ENCODE measurements around the gene SLC35B4. TPM values are rescaled to one million over a fixed set of nuclear protein-coding genes. Genes with fewer than 3 reads are reported as not detected.

SLC35B4 gene
- total RNA-seq, 1 donor from 2014 or later, result 8.2 TPM

GRCh38 chr7:134254311-134254710, 62.4 kb downstream of the SLC35B4 start:
- DNase-seq (ENCODE audit: low read depth), result peak; percentile 17
- peak; percentile 23 for TF ChIP-seq CTCF (IDR thresholded peaks at IDR 0.05; ENCODE audit: insufficient read depth, low read length, severe bottlenecking)
- Histone ChIP-seq H3K27me3 (ENCODE audit: control insufficient read depth, insufficient read depth, low read length) (no peaks in the 10 kb centered on the region), H3K36me3 (ENCODE audit: control insufficient read depth, insufficient read depth, low read length) (no peaks in the 10 kb centered on the region), H3K4me3 (ENCODE audit: low read depth, low read length) (no peak overlapping the region)
- FAIRE-seq, result no peak

GRCh38 chr7:134248196-134248595, 68.5 kb downstream of the SLC35B4 start:
- Histone ChIP-seq H3K4me3 (ENCODE audit: low read depth, low read length) (no peak overlapping the region), H3K27me3 (ENCODE audit: control insufficient read depth, insufficient read depth, low read length) (no peaks in the 10 kb centered on the region), H3K36me3 (ENCODE audit: control insufficient read depth, insufficient read depth, low read length) (no peaks in the 10 kb centered on the region)
- DNase-seq (ENCODE audit: low read depth) (no peak), FAIRE-seq (no peak)
- TF ChIP-seq CTCF (IDR thresholded peaks at IDR 0.05; ENCODE audit: insufficient read depth, low read length, severe bottlenecking), result no peak

GRCh38 chr7:134246761-134247160, 70.0 kb downstream of the SLC35B4 start:
- H3K4me3 ChIP-seq (ENCODE audit: low read depth, low read length), result no peak overlapping the region
- FAIRE-seq, result no peak
- H3K36me3 ChIP-seq (ENCODE audit: control insufficient read depth, insufficient read depth, low read length), result no peaks in the 10 kb centered on the region
- no peak for DNase-seq (ENCODE audit: low read depth)
- H3K27me3 ChIP-seq (ENCODE audit: control insufficient read depth, insufficient read depth, low read length), result no peaks in the 10 kb centered on the region
- TF ChIP-seq CTCF (IDR thresholded peaks at IDR 0.05; ENCODE audit: insufficient read depth, low read length, severe bottlenecking), result no peak

- TF ChIP-seq CTCF (IDR thresholded peaks at IDR 0.05; ENCODE audit: insufficient read depth, low read length, severe bottlenecking), result no peak
- H3K27me3 ChIP-seq (ENCODE audit: control insufficient read depth, insufficient read depth, low read length), result no peaks in the 10 kb centered on the region
- H3K4me3 ChIP-seq (ENCODE audit: low read depth, low read length), result no peak overlapping the region
- H3K36me3 ChIP-seq (ENCODE audit: control insufficient read depth, insufficient read depth, low read length), result no peaks in the 10 kb centered on the region
- no peak for FAIRE-seq
- DNase-seq (ENCODE audit: low read depth), result no peak
Measured at GRCh38 chr7:134246347-134246746, 70.4 kb downstream of the SLC35B4 start.

GRCh38 chr7:134245253-134245652, 71.5 kb downstream of the SLC35B4 start:
- Histone ChIP-seq H3K4me3 (ENCODE audit: low read depth, low read length) (no peak overlapping the region), H3K36me3 (ENCODE audit: control insufficient read depth, insufficient read depth, low read length) (no peaks in the 10 kb centered on the region), H3K27me3 (ENCODE audit: control insufficient read depth, insufficient read depth, low read length) (no peaks in the 10 kb centered on the region)
- FAIRE-seq (no peak), DNase-seq (ENCODE audit: low read depth) (no peak)
- TF ChIP-seq CTCF (IDR thresholded peaks at IDR 0.05; ENCODE audit: insufficient read depth, low read length, severe bottlenecking), result no peak

Other genes starting within 250 kb of the SLC35B4 start
- under 0.01 and 0.26 TPM in 2 replicates for gene LRGUK, start 189.6 kb downstream of the SLC35B4 start, total RNA-seq
- 77.1 and 102 TPM in 2 replicates for gene AKR1B1, start 142.2 kb upstream of the SLC35B4 start, total RNA-seq
- 6.5 and 11.1 TPM in 2 replicates for gene AKR1B10, start 210.6 kb upstream of the SLC35B4 start, total RNA-seq
- under 0.01 and 0.13 TPM in 2 replicates for gene AKR1B15, start 232.2 kb upstream of the SLC35B4 start, total RNA-seq